Measurements from ENCODE around the gene IQCH. TPM values are rescaled to one million over a fixed set of nuclear protein-coding genes. Genes with fewer than 3 reads are reported as not detected.

IQCH gene
- total and polyA plus RNA-seq, 5 donors = 0.34 to 2.1 (median 1.4) TPM

DNA sequence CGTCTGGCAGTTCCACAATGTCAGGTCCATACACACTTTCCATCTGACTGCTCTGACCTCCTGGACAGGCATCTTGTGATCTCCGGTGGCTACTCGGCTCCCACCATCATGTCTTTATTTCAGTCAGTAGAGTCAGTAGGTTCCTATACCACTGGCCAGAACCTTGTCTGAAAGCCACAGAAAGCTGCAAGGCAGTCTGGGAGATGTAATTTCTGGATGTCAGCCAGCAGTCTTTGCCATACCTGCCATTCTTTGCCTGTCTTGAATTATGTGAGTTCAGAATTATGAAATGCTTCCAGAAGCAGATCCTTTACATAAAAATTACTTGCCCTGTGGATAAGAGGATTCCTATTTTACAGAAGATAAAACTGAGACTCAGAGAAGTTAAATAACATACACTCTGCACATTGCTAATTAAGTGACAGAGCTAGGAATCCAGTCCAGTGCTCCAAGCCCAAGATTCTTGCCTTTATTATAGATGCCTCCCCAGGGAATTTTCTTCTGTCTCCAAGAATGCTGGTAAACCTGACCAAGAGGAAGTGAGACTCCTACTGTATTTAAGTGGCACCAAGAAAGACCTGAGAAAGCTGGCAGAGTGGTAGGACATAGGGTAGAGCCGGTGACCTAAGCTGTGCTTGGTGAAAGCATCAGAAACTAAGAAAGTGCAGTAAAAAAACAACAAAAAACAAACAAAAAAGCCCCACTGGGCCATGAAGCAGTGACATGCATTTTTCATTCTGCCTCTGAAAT is 75.6 kb downstream of the IQCH start:
- Histone ChIP-seq H3K4me3 (ENCODE audit: low read length) (no peak overlapping the region), H3K27ac (ENCODE audit: low read length) (no peak overlapping the region), H3K4me1 (ENCODE audit: control insufficient read depth, insufficient read depth, low read length) (no peaks in the 10 kb centered on the region), H3K9me3 (ENCODE audit: control insufficient read depth, low read length) (no peaks in the 10 kb centered on the region), H3K27me3 (ENCODE audit: control insufficient read depth, insufficient read depth) (no peaks in the 10 kb centered on the region)
- ATAC-seq (no peak), DNase-seq (no peak)
- intact Hi-C loops (cut with DNase I) = no loop called here
- WGBS = 92% methylated on average over 4 of the region's 4 CpGs

DNA sequence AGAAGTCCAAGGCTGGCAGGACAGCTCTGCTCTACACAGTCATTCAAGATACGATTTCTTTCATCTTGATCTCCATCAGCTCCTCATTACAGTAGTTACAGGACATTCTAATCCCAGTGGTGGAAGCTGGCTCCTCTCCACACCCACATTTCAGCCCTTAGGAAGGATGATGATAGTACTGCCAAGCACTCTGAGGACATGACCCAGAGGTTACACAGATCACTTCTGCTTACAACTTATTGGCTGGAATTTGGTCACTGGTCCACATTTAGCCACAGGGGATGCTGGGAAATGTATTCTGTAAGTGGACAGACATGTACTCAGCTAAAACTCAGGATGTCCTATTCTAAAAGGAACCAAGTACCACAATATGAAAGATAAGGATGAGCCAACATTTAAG is 77.1 kb downstream of the IQCH start:
- Histone ChIP-seq H3K4me1 (ENCODE audit: control insufficient read depth, insufficient read depth, low read length) (no peaks in the 10 kb centered on the region), H3K27me3 (ENCODE audit: control insufficient read depth, insufficient read depth) (no peaks in the 10 kb centered on the region), H3K27ac (ENCODE audit: low read length) (no peak overlapping the region), H3K9me3 (ENCODE audit: control insufficient read depth, low read length) (no peaks in the 10 kb centered on the region), H3K4me3 (ENCODE audit: low read length) (no peak overlapping the region)
- WGBS = 36% methylated on average over 1 of the region's 1 CpG
- intact Hi-C loops (cut with DNase I) = no loop called here
- peak in 2 of 3 donors; percentile 12 to 35 for DNase-seq
- peak; percentile 69 to 76 for ATAC-seq

- no peaks in the 10 kb centered on the region for H3K9me3 ChIP-seq (ENCODE audit: control insufficient read depth, low read length)
- intact Hi-C loops (cut with DNase I) = no loop called here
- ATAC-seq (no peak), DNase-seq (no peak)
- H3K4me1 ChIP-seq (ENCODE audit: control insufficient read depth, insufficient read depth, low read length) = no peaks in the 10 kb centered on the region
- 61% methylated on average over 4 of the region's 4 CpGs for WGBS
- no peak overlapping the region for H3K27ac ChIP-seq (ENCODE audit: low read length)
- no peak overlapping the region for H3K4me3 ChIP-seq (ENCODE audit: low read length)
- H3K27me3 ChIP-seq (ENCODE audit: control insufficient read depth, insufficient read depth) = no peaks in the 10 kb centered on the region
Measured at GRCh38 chr15:67335026-67335425, 80.4 kb downstream of the IQCH start.

- no peaks in the 10 kb centered on the region for H3K9me3 ChIP-seq (ENCODE audit: control insufficient read depth, low read length)
- no peaks in the 10 kb centered on the region for H3K4me1 ChIP-seq (ENCODE audit: control insufficient read depth, insufficient read depth, low read length)
- no peaks in the 10 kb centered on the region for H3K27me3 ChIP-seq (ENCODE audit: control insufficient read depth, insufficient read depth)
- no peak overlapping the region for H3K4me3 ChIP-seq (ENCODE audit: low read length)
- intact Hi-C loops (cut with DNase I) = no loop called here
- no peak for DNase-seq
- H3K27ac ChIP-seq (ENCODE audit: low read length) = no peak overlapping the region
- no peak for ATAC-seq
- WGBS = 92% methylated on average over 2 of the region's 2 CpGs
Measured at GRCh38 chr15:67335534-67336222, 81.1 kb downstream of the IQCH start.

- intact Hi-C loops (cut with DNase I) = no loop called here
- Histone ChIP-seq H3K27me3 (ENCODE audit: control insufficient read depth, insufficient read depth) (no peaks in the 10 kb centered on the region), H3K4me1 (ENCODE audit: control insufficient read depth, insufficient read depth, low read length) (no peaks in the 10 kb centered on the region), H3K27ac (ENCODE audit: low read length) (no peak overlapping the region), H3K9me3 (ENCODE audit: control insufficient read depth, low read length) (no peaks in the 10 kb centered on the region), H3K4me3 (ENCODE audit: low read length) (no peak overlapping the region)
- WGBS = 78% methylated on average over 4 of the region's 4 CpGs
- DNase-seq (no peak), ATAC-seq (no peak)
Measured at GRCh38 chr15:67340630-67341029, 86.0 kb downstream of the IQCH start.

DNA sequence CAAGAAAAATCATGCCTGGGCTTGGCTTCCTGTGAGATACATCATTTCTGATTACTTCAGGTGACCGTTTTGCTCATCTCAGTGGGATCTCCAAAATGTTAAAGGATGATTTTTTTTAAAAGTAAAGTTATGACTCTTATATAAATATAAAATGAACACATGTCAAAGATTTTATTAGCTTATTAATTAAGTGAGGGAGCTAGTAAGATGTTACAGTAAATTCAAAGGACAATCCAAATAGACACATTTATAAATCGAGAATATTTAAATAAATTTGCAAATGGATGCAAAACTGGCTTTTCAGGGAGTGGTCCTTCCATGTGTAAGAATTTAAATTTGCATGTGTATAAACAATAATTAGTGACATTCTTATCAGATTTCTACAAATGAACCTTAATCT is 87.0 kb downstream of the IQCH start:
- Histone ChIP-seq H3K27me3 (ENCODE audit: control insufficient read depth, insufficient read depth) (no peaks in the 10 kb centered on the region), H3K4me1 (ENCODE audit: control insufficient read depth, insufficient read depth, low read length) (no peaks in the 10 kb centered on the region), H3K4me3 (ENCODE audit: low read length) (no peak overlapping the region), H3K9me3 (ENCODE audit: control insufficient read depth, low read length) (no peaks in the 10 kb centered on the region), H3K27ac (ENCODE audit: low read length) (no peak overlapping the region)
- intact Hi-C loops (cut with DNase I) = no loop called here
- WGBS = 94% methylated on average over 2 of the region's 2 CpGs
- no peak for ATAC-seq
- DNase-seq = no peak

DNA sequence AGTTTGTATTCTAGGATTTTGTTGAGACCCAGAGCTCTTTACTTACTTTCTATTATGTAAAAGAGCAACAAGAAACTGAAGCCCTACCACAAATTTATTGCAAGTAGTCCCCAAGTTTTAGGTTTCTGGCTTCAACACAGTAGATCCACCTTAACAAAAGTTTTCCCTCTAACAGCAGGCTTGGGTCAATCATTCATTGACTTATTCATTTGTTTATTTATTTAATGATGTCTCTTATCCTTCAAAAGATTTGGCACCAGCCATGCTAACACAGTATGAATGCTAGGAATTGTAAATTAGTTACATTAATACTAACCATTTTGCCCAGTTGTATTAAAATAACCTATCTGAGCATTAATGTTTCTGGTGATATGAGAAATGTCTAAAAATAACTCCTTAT is 88.6 kb downstream of the IQCH start:
- ATAC-seq (no peak), DNase-seq (no peak)
- intact Hi-C loops (cut with DNase I) = no loop called here
- H3K9me3 ChIP-seq (ENCODE audit: control insufficient read depth, low read length) = no peaks in the 10 kb centered on the region
- no peak overlapping the region for H3K4me3 ChIP-seq (ENCODE audit: low read length)
- H3K27ac ChIP-seq (ENCODE audit: low read length) = no peak overlapping the region
- no peaks in the 10 kb centered on the region for H3K4me1 ChIP-seq (ENCODE audit: control insufficient read depth, insufficient read depth, low read length)
- no peaks in the 10 kb centered on the region for H3K27me3 ChIP-seq (ENCODE audit: control insufficient read depth, insufficient read depth)

- no peaks in the 10 kb centered on the region for H3K9me3 ChIP-seq (ENCODE audit: control insufficient read depth, low read length)
- no peak for ATAC-seq
Measured at GRCh38 chr15:67349634-67350033, 95.0 kb downstream of the IQCH start.

GRCh38 chr15:67350042-67350441 is 95.5 kb downstream of the IQCH start:
- Histone ChIP-seq H3K4me1 (ENCODE audit: control insufficient read depth, insufficient read depth, low read length) (no peaks in the 10 kb centered on the region), H3K4me3 (ENCODE audit: low read length) (no peak overlapping the region), H3K27me3 (ENCODE audit: control insufficient read depth, insufficient read depth) (no peaks in the 10 kb centered on the region), H3K27ac (ENCODE audit: low read length) (no peak overlapping the region), H3K9me3 (ENCODE audit: control insufficient read depth, low read length) (no peaks in the 10 kb centered on the region)
- DNase-seq (no peak), ATAC-seq (no peak)
- intact Hi-C loops (cut with DNase I) = no loop called here
- 86% methylated on average over 1 of the region's 1 CpG for WGBS

More at GRCh38 chr15:67349634-67350033, 95.0 kb downstream of the IQCH start:
- H3K4me3 ChIP-seq (ENCODE audit: low read length) = no peak overlapping the region
- no peaks in the 10 kb centered on the region for H3K4me1 ChIP-seq (ENCODE audit: control insufficient read depth, insufficient read depth, low read length)
- DNase-seq = no peak
- H3K27me3 ChIP-seq (ENCODE audit: control insufficient read depth, insufficient read depth) = no peaks in the 10 kb centered on the region
- intact Hi-C loops (cut with DNase I) = no loop called here
- no peak overlapping the region for H3K27ac ChIP-seq (ENCODE audit: low read length)

DNA sequence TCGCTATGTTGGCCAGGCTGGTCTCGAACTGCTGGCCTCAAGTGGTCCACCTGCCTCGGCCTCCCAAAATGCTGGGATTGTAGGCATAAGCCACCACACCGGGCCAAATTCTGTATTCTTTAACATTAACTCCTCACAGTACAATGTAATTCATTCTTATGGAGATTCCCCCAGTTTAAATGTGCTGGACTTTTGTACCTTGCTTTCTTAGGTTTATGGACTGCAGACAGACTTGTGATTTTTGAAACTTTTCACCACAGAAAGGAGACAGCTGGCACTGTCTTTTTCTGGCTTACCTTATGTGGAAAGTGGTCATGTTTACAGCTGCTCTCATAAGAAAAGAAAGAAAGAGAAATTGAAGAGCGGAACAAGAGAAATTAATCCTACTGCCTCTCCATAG is 103.8 kb downstream of the IQCH start:
- WGBS = 95% methylated on average over 5 of the region's 5 CpGs
- intact Hi-C loops (cut with DNase I) = no loop called here

GRCh38 chr15:67358812-67359211 is 104.2 kb downstream of the IQCH start:
- no peak overlapping the region for H3K4me3 ChIP-seq (ENCODE audit: low read length)
- H3K27ac ChIP-seq (ENCODE audit: low read length) = no peak overlapping the region
- no peaks in the 10 kb centered on the region for H3K9me3 ChIP-seq (ENCODE audit: control insufficient read depth, low read length)
- H3K4me1 ChIP-seq (ENCODE audit: control insufficient read depth, insufficient read depth, low read length) = no peaks in the 10 kb centered on the region
- intact Hi-C loops (cut with DNase I) = no loop called here
- ATAC-seq = no peak
- DNase-seq = no peak
- WGBS = 96% methylated on average over 3 of the region's 3 CpGs
- H3K27me3 ChIP-seq (ENCODE audit: control insufficient read depth, insufficient read depth) = no peaks in the 10 kb centered on the region

More for the DNA sequence above, 103.8 kb downstream of the IQCH start:
- H3K27me3 ChIP-seq (ENCODE audit: control insufficient read depth, insufficient read depth) = no peaks in the 10 kb centered on the region
- no peaks in the 10 kb centered on the region for H3K9me3 ChIP-seq (ENCODE audit: control insufficient read depth, low read length)
- no peak for ATAC-seq
- H3K4me3 ChIP-seq (ENCODE audit: low read length) = no peak overlapping the region
- no peak for DNase-seq
- no peaks in the 10 kb centered on the region for H3K4me1 ChIP-seq (ENCODE audit: control insufficient read depth, insufficient read depth, low read length)
- no peak overlapping the region for H3K27ac ChIP-seq (ENCODE audit: low read length)

Data from right cardiac atrium (tissue), 5 donors.